Astrocyte (in vitro differentiated cells and primary cell): ENCODE results near the gene UFL1. TPM values are rescaled to one million over a fixed set of nuclear protein-coding genes. Genes with fewer than 3 reads are reported as not detected.

ENCODE experiments used
- DNase-seq: peaks from one replicate; pipeline ENCODE4 v3.0.0-alpha.2; 2010; ENCODE audit warnings: low read depth
- FAIRE-seq: peaks from 2 replicates; lab custom pipeline; 2011; peaks lifted over from hg19 to GRCh38; lab: Jason Lieb, UNC
- H2AFZ ChIP-seq: 2 replicates; pipeline ENCODE4 v1.6.0; 2012; ENCODE audit warnings: low read depth, low read length, inconsistent platforms
- H3K27ac ChIP-seq: 2 replicates; pipeline ENCODE4 v1.5.1; 2011; ENCODE audit warnings: low read depth, low read length, inconsistent platforms
- H3K27me3 ChIP-seq: 2 replicates; pipeline ENCODE4 v1.6.0; 2011; ENCODE audit warnings: low read length, inconsistent platforms; ENCODE audit not compliant: insufficient read depth
- H3K36me3 ChIP-seq: 2 replicates; pipeline ENCODE4 v1.5.1; 2011; ENCODE audit warnings: low read length, inconsistent platforms; ENCODE audit not compliant: insufficient read depth
- H3K4me1 ChIP-seq: 2 replicates; pipeline ENCODE4 v1.5.1; 2011; ENCODE audit warnings: low read length, inconsistent platforms; ENCODE audit not compliant: insufficient read depth
- H3K4me2 ChIP-seq: 2 replicates; pipeline ENCODE4 v1.6.0; 2012; ENCODE audit warnings: low read length, inconsistent platforms
- H3K4me3 ChIP-seq: 2 replicates; pipeline ENCODE4 v1.5.1; 2011; ENCODE audit warnings: low read depth, mild to moderate bottlenecking, low read length, inconsistent platforms; ENCODE audit not compliant: insufficient read depth
- H3K79me2 ChIP-seq: 2 replicates; pipeline ENCODE4 v1.6.0; 2012; ENCODE audit warnings: mild to moderate bottlenecking, low read length, inconsistent platforms; ENCODE audit not compliant: insufficient read depth
- H3K9ac ChIP-seq: 2 replicates; pipeline ENCODE4 v1.6.0; 2012; ENCODE audit warnings: mild to moderate bottlenecking, low read length, inconsistent platforms
- H3K9me3 ChIP-seq: 2 replicates; pipeline ENCODE4 v1.5.1; 2012; ENCODE audit warnings: low read depth, mild to moderate bottlenecking, low read length, inconsistent platforms; ENCODE audit not compliant: insufficient read depth
- H4K20me1 ChIP-seq: 2 replicates; pipeline ENCODE4 v1.6.0; 2012; ENCODE audit warnings: low read length, inconsistent platforms; ENCODE audit not compliant: insufficient read depth
- H3K27ac Mint-ChIP-seq: one replicate; pipeline ENCODE4 v1.8.0; 2021; ENCODE audit warnings: mild to moderate bottlenecking, mixed read lengths; ENCODE audit not compliant: unreplicated experiment
- H3K27me3 Mint-ChIP-seq: one replicate; pipeline ENCODE4 v1.8.0; 2021; ENCODE audit warnings: low read depth, mixed read lengths; ENCODE audit not compliant: unreplicated experiment
- H3K36me3 Mint-ChIP-seq: one replicate; pipeline ENCODE4 v1.8.0; 2021; ENCODE audit warnings: low read depth, mixed read lengths; ENCODE audit not compliant: unreplicated experiment
- H3K4me1 Mint-ChIP-seq: one replicate; pipeline ENCODE4 v1.8.0; 2021; ENCODE audit warnings: low read depth, mixed read lengths; ENCODE audit not compliant: unreplicated experiment
- H3K4me3 Mint-ChIP-seq: one replicate; pipeline ENCODE4 v1.8.0; 2021; ENCODE audit warnings: mild to moderate bottlenecking, moderate library complexity, mixed read lengths; ENCODE audit not compliant: unreplicated experiment
- H3K9me3 Mint-ChIP-seq: one replicate; pipeline ENCODE4 v1.8.0; 2021; ENCODE audit warnings: mild to moderate bottlenecking, mixed read lengths; ENCODE audit not compliant: unreplicated experiment
- CTCF ChIP-seq: IDR thresholded peaks from 2 replicates; pipeline ENCODE4 v1.5.1; 2011; ENCODE audit warnings: low read depth, mild to moderate bottlenecking, inconsistent platforms, low read length, moderate library complexity; ENCODE audit not compliant: insufficient read depth
- EZH2 ChIP-seq: IDR thresholded peaks from 2 replicates; pipeline ENCODE4 v1.6.1; 2012; ENCODE audit warnings: mild to moderate bottlenecking, low read length, inconsistent platforms; ENCODE audit not compliant: insufficient read depth
- total RNA-seq: library from RNA; stranded (reverse); gene quantifications from 2 replicates; pipeline ENCODE4 v1.2.1, GENCODE V29; 2021

UFL1 gene
- total RNA-seq, 1 donor from 2014 or later = 19.5 TPM

- Histone ChIP-seq H3K4me2 (no peak overlapping the region), H3K9ac (no peak overlapping the region)
Observed at GRCh38 chr6:96542702-96543101, 21.1 kb downstream of the UFL1 start.

GRCh38 chr6:96545882-96546281, 24.3 kb downstream of the UFL1 start:
- FAIRE-seq (peak; percentile 13), DNase-seq (no peak)
- H2AFZ ChIP-seq = no peak overlapping the region
- Mint-ChIP-seq H3K9me3 (no peaks in the 10 kb centered on the region), H3K36me3 (no peaks in the 10 kb centered on the region), H3K4me3 (no peak overlapping the region), H3K27ac (no peak overlapping the region), H3K4me1 (no peaks in the 10 kb centered on the region), H3K27me3 (no peaks in the 10 kb centered on the region)
- peaks cover 42% of the 10 kb centered on the region for H3K36me3 ChIP-seq
- H3K4me2 ChIP-seq = no peak overlapping the region
- no peak overlapping the region for H3K4me3 ChIP-seq
- no peak overlapping the region for H3K9ac ChIP-seq
- H3K9me3 ChIP-seq = no peaks in the 10 kb centered on the region
- no peaks in the 10 kb centered on the region for H3K27me3 ChIP-seq
- TF ChIP-seq CTCF (no peak), EZH2 (no peak)
- no peak overlapping the region for H3K27ac ChIP-seq
- no peaks in the 10 kb centered on the region for H3K79me2 ChIP-seq
- no peaks in the 10 kb centered on the region for H4K20me1 ChIP-seq
- H3K4me1 ChIP-seq = no peaks in the 10 kb centered on the region

More at GRCh38 chr6:96542702-96543101, 21.1 kb downstream of the UFL1 start:
- peak; percentile 28 for TF ChIP-seq CTCF
- TF ChIP-seq EZH2 = no peak
- Histone ChIP-seq H4K20me1 (no peaks in the 10 kb centered on the region), H2AFZ (no peak overlapping the region), H3K4me1 (no peaks in the 10 kb centered on the region), H3K4me3 (no peak overlapping the region), H3K9me3 (no peaks in the 10 kb centered on the region), H3K79me2 (no peaks in the 10 kb centered on the region), H3K27ac (no peak overlapping the region), H3K36me3 (peaks cover 43% of the 10 kb centered on the region), H3K27me3 (no peaks in the 10 kb centered on the region)
- Mint-ChIP-seq H3K27me3 (no peaks in the 10 kb centered on the region), H3K36me3 (no peaks in the 10 kb centered on the region), H3K4me3 (no peak overlapping the region), H3K9me3 (no peaks in the 10 kb centered on the region), H3K4me1 (no peaks in the 10 kb centered on the region), H3K27ac (no peak overlapping the region)
- no peak for FAIRE-seq
- no peak for DNase-seq

- Mint-ChIP-seq H3K4me1 (no peaks in the 10 kb centered on the region), H3K4me3 (no peak overlapping the region), H3K36me3 (no peaks in the 10 kb centered on the region), H3K27ac (no peak overlapping the region), H3K9me3 (no peaks in the 10 kb centered on the region), H3K27me3 (no peaks in the 10 kb centered on the region)
- Histone ChIP-seq H3K4me3 (no peak overlapping the region), H3K9ac (no peak overlapping the region), H3K27me3 (no peaks in the 10 kb centered on the region), H3K27ac (no peak overlapping the region), H3K79me2 (no peaks in the 10 kb centered on the region), H3K4me2 (no peak overlapping the region), H3K9me3 (no peaks in the 10 kb centered on the region), H4K20me1 (no peaks in the 10 kb centered on the region), H3K4me1 (no peaks in the 10 kb centered on the region), H2AFZ (no peak overlapping the region), H3K36me3 (peaks cover 51% of the 10 kb centered on the region)
- TF ChIP-seq EZH2 = no peak
- no peak for TF ChIP-seq CTCF
- FAIRE-seq = no peak
- DNase-seq = no peak
Observed at GRCh38 chr6:96547654-96548053, 26.0 kb downstream of the UFL1 start.
